ENCODE results near the gene SRPK2. TPM values are rescaled to one million over a fixed set of nuclear protein-coding genes. Genes with fewer than 3 reads are reported as not detected.

The SRPK2 gene
- total RNA-seq, 4 donors from 2014 or later = 29.5 to 48.2 (median 30.6) TPM

GRCh38 chr7:105136221-105136620 is 252.5 kb downstream of the SRPK2 start:
- DNase-seq (ENCODE audit: low spot score) (no peak), ATAC-seq (ENCODE audit: low FRiP score) (no peak)
- TF ChIP-seq CTCF (IDR thresholded peaks at IDR 0.05) = no peak

- ATAC-seq (ENCODE audit: low FRiP score) (no peak), DNase-seq (ENCODE audit: low spot score) (no peak)
- no peak for TF ChIP-seq CTCF (IDR thresholded peaks at IDR 0.05)
Measured at GRCh38 chr7:105133986-105134655, 254.6 kb downstream of the SRPK2 start.

- no peak for TF ChIP-seq CTCF (IDR thresholded peaks at IDR 0.05)
- no peak for DNase-seq (ENCODE audit: low spot score)
- no peak for ATAC-seq (ENCODE audit: low FRiP score)
Measured at GRCh38 chr7:105133358-105133757, 255.4 kb downstream of the SRPK2 start.

- ATAC-seq (ENCODE audit: low FRiP score) (no peak), DNase-seq (ENCODE audit: low spot score) (no peak)
- no peak for TF ChIP-seq CTCF (IDR thresholded peaks at IDR 0.05)
Measured at GRCh38 chr7:105132835-105133234, 255.9 kb downstream of the SRPK2 start.

GRCh38 chr7:105132335-105132734 is 256.4 kb downstream of the SRPK2 start:
- ATAC-seq (ENCODE audit: low FRiP score) (no peak), DNase-seq (ENCODE audit: low spot score) (no peak)
- TF ChIP-seq CTCF (IDR thresholded peaks at IDR 0.05) = no peak

GRCh38 chr7:105131890-105132289 is 256.8 kb downstream of the SRPK2 start:
- ATAC-seq (ENCODE audit: low FRiP score) = no peak

More at GRCh38 chr7:105131890-105132289, 256.8 kb downstream of the SRPK2 start:
- no peak for DNase-seq (ENCODE audit: low spot score)
- no peak for TF ChIP-seq CTCF (IDR thresholded peaks at IDR 0.05)

Measured in omental fat pad (tissue), 4 donors.